Neuronal stem cell (in vitro differentiated cells): ENCODE measurements around the gene ZNF226. TPM values are rescaled to one million over a fixed set of nuclear protein-coding genes. Genes with fewer than 3 reads are reported as not detected.
"Not testable (repeated sequence)": the region's sequence is repeated elsewhere in the genome, so short reads cannot be mapped to it uniquely, and the experiment has no call there.

ENCODE experiments used
- DNase-seq: peaks from one replicate; pipeline ENCODE4 v3.0.0-alpha.2; 2013; ENCODE audit warnings: low spot score
- H2AFZ ChIP-seq: one replicate; pipeline ENCODE4 v1.6.1; 2013; ENCODE audit warnings: mild to moderate bottlenecking, low read length, inconsistent platforms
- H2AK5ac ChIP-seq: 2 replicates; pipeline ENCODE4 v1.6.1; 2013; ENCODE audit warnings: low read depth, mild to moderate bottlenecking, inconsistent platforms, low read length, moderate library complexity, mixed read lengths
- H2BK120ac ChIP-seq: 2 replicates; pipeline ENCODE4 v1.6.1; 2013; ENCODE audit warnings: low read depth, mild to moderate bottlenecking, inconsistent platforms, low read length, moderate library complexity, mixed read lengths
- H2BK12ac ChIP-seq: one replicate; pipeline ENCODE4 v1.6.1; 2013; ENCODE audit warnings: low read length, inconsistent platforms
- H2BK15ac ChIP-seq: 2 replicates; pipeline ENCODE4 v1.6.1; 2013; ENCODE audit warnings: mild to moderate bottlenecking, low read length, inconsistent platforms, mixed read lengths
- H2BK5ac ChIP-seq: one replicate; pipeline ENCODE4 v1.6.1; 2013; ENCODE audit warnings: inconsistent platforms, mild to moderate bottlenecking, low read length, moderate library complexity
- H3K14ac ChIP-seq: one replicate; pipeline ENCODE4 v1.6.1; 2013; ENCODE audit warnings: low read length, inconsistent platforms
- H3K18ac ChIP-seq: 2 replicates; pipeline ENCODE4 v1.6.1; 2013; ENCODE audit warnings: low read length, inconsistent platforms
- H3K23ac ChIP-seq: 2 replicates; pipeline ENCODE4 v1.6.1; 2013; ENCODE audit warnings: low read depth, mild to moderate bottlenecking, mixed read lengths, low read length, inconsistent platforms; ENCODE audit not compliant: poor library complexity
- H3K27ac ChIP-seq: replicated peaks from 3 replicates; pipeline ENCODE4 v1.5.1; 2013; ENCODE audit warnings: low read length, inconsistent platforms
- H3K27me3 ChIP-seq, 3 experiments: 2 replicates each; pipeline ENCODE4 v1.6.1; 2013; ENCODE audit warnings: low read length in 3 of 3, mild to moderate bottlenecking in 2 of 3, inconsistent platforms in 1 of 3, low read depth in 1 of 3, mixed read lengths in 1 of 3, moderate library complexity in 1 of 3; ENCODE audit not compliant: control insufficient read depth in 3 of 3, insufficient read depth in 3 of 3
- H3K36me3 ChIP-seq, 2 donors: replicated peaks in 1 of 2; 2 replicates each; pipeline ENCODE4 v1.6.1; 2013; ENCODE audit warnings: low read length in 2 of 2; ENCODE audit not compliant: control insufficient read depth in 2 of 2, insufficient read depth in 2 of 2
- H3K4ac ChIP-seq: 2 replicates; pipeline ENCODE4 v1.6.1; 2013; ENCODE audit warnings: inconsistent platforms, mild to moderate bottlenecking, low read length, moderate library complexity
- H3K4me1 ChIP-seq, 2 donors: 1 replicate in 1 of 2; 2 replicates in 1 of 2; pipeline ENCODE4 v1.6.1; 2013; ENCODE audit warnings: low read length in 2 of 2, low read depth in 1 of 2; ENCODE audit not compliant: control insufficient read depth in 2 of 2, insufficient read depth in 1 of 2
- H3K4me2 ChIP-seq: one replicate; pipeline ENCODE4 v1.6.1; 2013; ENCODE audit warnings: mild to moderate bottlenecking, low read length, inconsistent platforms; ENCODE audit not compliant: insufficient read depth, poor library complexity, severe bottlenecking
- H3K4me3 ChIP-seq, 2 donors: 2 replicates each; pipeline ENCODE4 v1.5.1; 2013; ENCODE audit warnings: low read length in 2 of 2, mild to moderate bottlenecking in 2 of 2, inconsistent platforms in 1 of 2, moderate library complexity in 1 of 2
- H3K79me1 ChIP-seq: one replicate; pipeline ENCODE4 v1.6.1; 2013; ENCODE audit warnings: low read depth, mild to moderate bottlenecking, inconsistent platforms, low read length, moderate library complexity
- H3K9ac ChIP-seq: one replicate; pipeline ENCODE4 v1.6.1; 2013; ENCODE audit warnings: mild to moderate bottlenecking, low read depth, low read length, inconsistent platforms; ENCODE audit not compliant: poor library complexity
- H3K9me3 ChIP-seq, 2 donors: replicated peaks in 1 of 2; 2 replicates each; pipeline versions ENCODE3 to v1.6.1; 2013; ENCODE audit warnings: low read length in 2 of 2, mild to moderate bottlenecking in 2 of 2, inconsistent platforms in 1 of 2, low read depth in 1 of 2, mixed read lengths in 1 of 2, moderate library complexity in 1 of 2; ENCODE audit not compliant: control insufficient read depth in 2 of 2, insufficient read depth in 1 of 2
- H4K8ac ChIP-seq: one replicate; pipeline ENCODE4 v1.6.1; 2013; ENCODE audit warnings: low read depth, mild to moderate bottlenecking, inconsistent platforms, low read length, moderate library complexity
- H4K91ac ChIP-seq: one replicate; pipeline ENCODE4 v1.6.1; 2013; ENCODE audit warnings: low read length, low read depth, mild to moderate bottlenecking, inconsistent platforms; ENCODE audit not compliant: poor library complexity
- WGBS, 2 donors: extraction: QIAGEN DNeasy Blood & Tissue Kit; methylation state at CpG; one replicate each; pipeline ENCODE4 v1.1.7; 2013; ENCODE audit warnings: missing lambda C conversion rate in 2 of 2, mixed read lengths in 1 of 2; ENCODE audit not compliant: insufficient read length in 2 of 2, insufficient replicate concordance in 1 of 2; ENCODE audit errors: extremely low coverage in 2 of 2; 5-methylcytosine and 5-hydroxymethylcytosine counted together
- polyA plus RNA-seq, 2 experiments: library from polyadenylated mRNA; stranded (reverse); fragments of 200-250 nt; gene quantifications; one replicate each; pipeline ENCODE4 v1.2.3, GENCODE V29; 2013

Gene ZNF226
- polyA plus RNA-seq (2013, experiment 1 of 2), result 29.6 TPM
- 30.4 TPM for polyA plus RNA-seq (2013, experiment 2 of 2)

DNA sequence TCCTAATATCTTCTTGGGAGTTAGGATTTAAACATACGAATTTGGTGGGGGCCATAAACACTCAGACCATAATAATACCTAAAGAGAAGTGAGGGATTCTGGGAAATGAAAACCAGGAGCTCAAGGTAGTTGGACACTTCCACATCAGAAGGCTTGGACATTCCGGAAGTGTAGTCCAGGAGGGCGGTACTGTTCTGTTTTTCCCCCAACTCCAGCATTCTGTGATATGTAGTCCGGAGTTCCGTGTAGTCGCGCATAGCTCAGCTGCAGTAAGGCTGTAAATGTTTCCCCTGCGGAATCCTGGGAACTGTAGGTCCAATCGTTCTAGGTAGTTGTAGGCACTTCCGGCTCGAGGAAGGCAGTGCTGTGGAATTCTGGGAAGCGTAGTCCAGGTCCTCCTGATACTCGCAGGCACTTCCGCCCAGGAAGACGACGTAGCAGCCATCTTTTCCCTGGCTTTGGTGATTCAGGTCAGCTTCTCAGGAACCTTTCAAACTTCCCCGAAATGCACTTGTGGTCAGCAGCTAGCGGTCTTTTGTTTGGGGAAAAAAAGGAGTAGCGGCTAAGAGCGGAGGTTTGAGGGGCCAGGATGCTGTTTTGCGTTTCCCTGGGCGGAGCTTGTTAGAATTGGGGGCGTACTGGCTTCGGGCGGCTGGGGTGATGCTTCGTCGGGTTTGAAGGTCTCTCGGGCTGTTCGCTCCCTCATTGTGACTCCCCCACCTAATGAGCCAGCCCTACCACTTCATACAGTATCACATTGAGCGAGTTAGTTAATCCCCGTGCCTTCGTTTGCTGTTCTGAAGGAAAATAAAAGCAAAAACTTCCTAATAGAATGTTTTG, at the start of gene ZNF226:
TSS of gene ZNF226 (plus strand) at position 428 of the 840 bp plus-strand sequence. CDS start 4,981 bp downstream, outside the sequence.
- no peak within 1 kb of the TSS for H2BK120ac ChIP-seq
- H3K27me3 ChIP-seq, result no peaks in the 10 kb centered on the region
- H3K36me3 ChIP-seq, result peaks cover 8 to 37% of the 10 kb centered on the region in 2 donors
- no peak within 1 kb of the TSS for H2AK5ac ChIP-seq
- no peak within 1 kb of the TSS for H3K4ac ChIP-seq
- no CpG with 5 or more reads among the region's 32 CpGs for WGBS, 2 donors
- peak within 1 kb of the TSS; percentile 81 for H2AFZ ChIP-seq
- no peak within 1 kb of the TSS for H4K8ac ChIP-seq
- H4K91ac ChIP-seq, result no peak within 1 kb of the TSS
- peaks cover 0 to 25% of the 10 kb centered on the region in 2 donors for H3K9me3 ChIP-seq
- no peak within 1 kb of the TSS for H2BK5ac ChIP-seq
- peak within 1 kb of the TSS; percentile 61 to 94 for H3K4me3 ChIP-seq
- H3K4me2 ChIP-seq, result peak within 1 kb of the TSS; percentile 63
- peak within 1 kb of the TSS; percentile 82 for H3K18ac ChIP-seq
- H3K27ac ChIP-seq, result peak within 1 kb of the TSS; percentile 84
- H3K9ac ChIP-seq, result no peak within 1 kb of the TSS
- H2BK12ac ChIP-seq, result no peak within 1 kb of the TSS
- peaks cover 4% of the 10 kb centered on the region for H3K79me1 ChIP-seq
- H3K14ac ChIP-seq, result no peak within 1 kb of the TSS
- H2BK15ac ChIP-seq, result no peak within 1 kb of the TSS
- peak; percentile 89 for DNase-seq
- no peak within 1 kb of the TSS for H3K23ac ChIP-seq
- H3K4me1 ChIP-seq, result peaks cover 0 to 4% of the 10 kb centered on the region in 2 donors

DNA sequence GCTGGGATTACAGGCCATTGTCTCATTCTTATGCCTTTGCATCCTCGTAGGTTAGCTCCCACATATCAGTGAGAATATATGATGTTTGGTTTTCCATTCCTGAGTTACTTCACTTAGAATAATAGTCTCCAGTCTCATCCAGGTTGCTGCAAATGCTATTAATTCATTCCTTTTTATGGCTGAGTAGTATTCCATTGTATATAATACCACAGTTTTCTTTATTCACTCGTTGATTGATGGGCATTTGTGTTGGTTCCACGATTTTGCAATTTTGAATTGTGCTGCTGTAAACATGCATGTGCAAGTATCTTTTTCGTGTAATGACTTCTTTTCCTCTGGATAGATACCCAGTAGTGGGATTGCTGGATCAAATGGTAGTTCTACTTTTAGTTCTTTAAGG, 43.7 kb upstream of the ZNF226 start:
- H3K14ac ChIP-seq, H3K79me1 ChIP-seq, H3K4me2 ChIP-seq, H2BK120ac ChIP-seq, H2AK5ac ChIP-seq, DNase-seq, H3K27me3 ChIP-seq, H3K9ac ChIP-seq, H3K18ac ChIP-seq, H4K8ac ChIP-seq, H3K4me3 ChIP-seq, H2BK12ac ChIP-seq, H2BK5ac ChIP-seq, H2AFZ ChIP-seq, H4K91ac ChIP-seq, H3K27ac ChIP-seq, H2BK15ac ChIP-seq, H3K23ac ChIP-seq, H3K4ac ChIP-seq, H3K4me1 ChIP-seq: not testable (repeated sequence)
- Histone ChIP-seq H3K36me3 (peaks cover 10 to 71% of the 10 kb centered on the region in 2 donors), H3K9me3 (peaks cover 0 to 15% of the 10 kb centered on the region in 2 donors)
- WGBS, 2 donors, result no CpG with 5 or more reads among the region's 4 CpGs

DNA sequence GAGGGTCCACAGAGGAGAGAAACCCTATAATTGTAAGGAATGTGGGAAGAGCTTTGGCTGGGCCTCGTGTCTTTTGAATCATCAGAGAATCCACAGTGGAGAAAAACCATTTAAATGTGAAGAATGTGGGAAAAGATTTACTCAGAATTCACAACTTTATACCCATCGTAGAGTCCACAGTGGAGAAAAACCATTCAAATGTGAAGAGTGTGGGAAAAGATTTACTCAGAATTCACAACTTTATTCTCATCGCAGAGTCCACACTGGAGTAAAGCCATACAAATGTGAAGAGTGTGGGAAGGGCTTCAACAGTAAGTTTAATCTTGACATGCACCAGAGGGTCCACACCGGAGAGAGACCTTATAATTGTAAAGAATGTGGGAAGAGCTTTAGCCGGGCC, 32.9 kb upstream of the ZNF226 start:
- no CpG with 5 or more reads among the region's 5 CpGs for WGBS, 2 donors
- no peak overlapping the region for H2AFZ ChIP-seq
- DNase-seq, result no peak

More for the DNA sequence above, 32.9 kb upstream of the ZNF226 start:
- H3K14ac ChIP-seq, result no peak overlapping the region
- H2BK120ac ChIP-seq, result no peak overlapping the region
- no peak overlapping the region for H2BK15ac ChIP-seq
- no peak overlapping the region for H3K23ac ChIP-seq
- H3K27ac ChIP-seq, result no peak overlapping the region
- no peak overlapping the region for H2BK5ac ChIP-seq
- H3K9me3 ChIP-seq, result peaks cover 15 to 35% of the 10 kb centered on the region in 2 donors
- no peak overlapping the region for H3K9ac ChIP-seq
- H2AK5ac ChIP-seq, result no peak overlapping the region
- peaks cover 22 to 62% of the 10 kb centered on the region in 2 donors for H3K36me3 ChIP-seq
- H4K8ac ChIP-seq, result no peak overlapping the region
- H2BK12ac ChIP-seq, result no peak overlapping the region
- H4K91ac ChIP-seq, result no peak overlapping the region
- no peak overlapping the region for H3K4me3 ChIP-seq
- H3K27me3 ChIP-seq, result no peaks in the 10 kb centered on the region
- no peaks in the 10 kb centered on the region for H3K79me1 ChIP-seq
- H3K18ac ChIP-seq, result no peak overlapping the region
- no peak overlapping the region for H3K4me2 ChIP-seq
- no peaks in the 10 kb centered on the region for H3K4me1 ChIP-seq
- no peak overlapping the region for H3K4ac ChIP-seq
